GM18508 (cell line): Measurements from ENCODE around the gene KRT28.
"Not testable (repeated sequence)": the region's sequence is repeated elsewhere in the genome, so short reads cannot be mapped to it uniquely, and the experiment has no call there.

Experiments used
- ATAC-seq: cut with Tn5 transposase; IDR thresholded peaks from one replicate; pipeline ENCODE4 v1.9.1; 2021; ENCODE audit warnings: moderate number of reproducible peaks; ENCODE audit not compliant: insufficient read depth, unreplicated experiment

The KRT28 gene

GRCh38 chr17:40791111-40791510 is 8.6 kb downstream of the KRT28 start:
- ATAC-seq: no peak

- no peak for ATAC-seq
Measured at GRCh38 chr17:40782450-40782849, 17.3 kb downstream of the KRT28 start, which contains the start of gene KRT27. KRT27 (minus strand) TSS chr17:40782550; CDS start chr17:40782493, 57 bp downstream.

- ATAC-seq: no peak
Measured at GRCh38 chr17:40779181-40779909, 20.4 kb downstream of the KRT28 start.

- no peak for ATAC-seq
Measured at GRCh38 chr17:40778461-40778860, 21.3 kb downstream of the KRT28 start.

GRCh38 chr17:40777971-40778370 is 21.8 kb downstream of the KRT28 start:
- no peak for ATAC-seq

- ATAC-seq: no peak
Measured at GRCh38 chr17:40777459-40777858, 22.3 kb downstream of the KRT28 start.

- ATAC-seq: no peak
Measured at GRCh38 chr17:40775945-40776344, 23.8 kb downstream of the KRT28 start.

- no peak for ATAC-seq
Measured at GRCh38 chr17:40772101-40772500, 27.7 kb downstream of the KRT28 start, which contains the start of gene KRT26. KRT26 (minus strand) TSS chr17:40772201; CDS start chr17:40772113, 88 bp downstream.

GRCh38 chr17:40765657-40766056 is 34.1 kb downstream of the KRT28 start:
- no peak for ATAC-seq

- ATAC-seq: no peak
Measured at GRCh38 chr17:40763752-40764151, 36.0 kb downstream of the KRT28 start.

- no peak for ATAC-seq
Measured at GRCh38 chr17:40760105-40761016, 39.4 kb downstream of the KRT28 start.

GRCh38 chr17:40755231-40755630 is 44.5 kb downstream of the KRT28 start, which contains the start of gene KRT25:
KRT25 (minus strand) TSS chr17:40755331; CDS start chr17:40755271, 60 bp downstream.
- no peak for ATAC-seq

- ATAC-seq: no peak
Measured at GRCh38 chr17:40753804-40754203, 46.0 kb downstream of the KRT28 start.

- no peak for ATAC-seq
Measured at GRCh38 chr17:40751065-40751464, 48.7 kb downstream of the KRT28 start.

- no peak for ATAC-seq
Measured at GRCh38 chr17:40750391-40750790, 49.4 kb downstream of the KRT28 start.

GRCh38 chr17:40748666-40749065 is 51.1 kb downstream of the KRT28 start:
- ATAC-seq: not testable (repeated sequence)
